HG02981 (cell line): ENCODE data around the gene UTS2B.

ENCODE experiments used
- ATAC-seq: cut with Tn5 transposase; IDR thresholded peaks from one replicate; pipeline ENCODE4 v1.9.1; 2021; ENCODE audit warnings: mild to moderate bottlenecking, moderate library complexity; ENCODE audit not compliant: unreplicated experiment

Gene UTS2B

DNA sequence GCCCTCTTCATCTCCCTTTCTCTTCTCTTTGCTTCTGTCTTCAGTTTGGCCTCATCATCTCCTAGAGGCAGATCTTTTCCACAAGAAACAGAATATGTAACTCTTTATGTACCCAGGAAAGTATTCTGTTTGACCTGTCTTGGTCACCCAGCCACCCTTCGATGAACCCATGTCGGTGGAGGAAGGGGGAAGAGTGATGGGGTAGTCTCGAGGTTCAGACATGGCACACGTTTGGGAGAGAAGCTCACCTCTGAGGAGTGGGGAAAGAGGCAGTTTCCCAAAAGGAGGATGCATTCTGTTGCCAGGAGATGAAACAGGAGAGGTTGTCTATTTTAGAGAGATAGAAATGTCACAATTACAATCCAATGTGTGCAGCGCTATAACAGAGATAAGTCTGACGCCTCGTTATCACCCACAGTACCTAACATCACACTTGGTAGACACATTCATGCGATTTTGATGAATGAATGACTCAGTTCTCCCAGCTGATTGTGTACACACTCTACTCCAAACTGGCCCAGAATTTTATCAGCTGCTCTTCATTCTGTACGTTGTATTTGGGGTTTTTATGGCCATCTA lies 1.9 kb downstream of the UTS2B start:
- no peak for ATAC-seq

DNA sequence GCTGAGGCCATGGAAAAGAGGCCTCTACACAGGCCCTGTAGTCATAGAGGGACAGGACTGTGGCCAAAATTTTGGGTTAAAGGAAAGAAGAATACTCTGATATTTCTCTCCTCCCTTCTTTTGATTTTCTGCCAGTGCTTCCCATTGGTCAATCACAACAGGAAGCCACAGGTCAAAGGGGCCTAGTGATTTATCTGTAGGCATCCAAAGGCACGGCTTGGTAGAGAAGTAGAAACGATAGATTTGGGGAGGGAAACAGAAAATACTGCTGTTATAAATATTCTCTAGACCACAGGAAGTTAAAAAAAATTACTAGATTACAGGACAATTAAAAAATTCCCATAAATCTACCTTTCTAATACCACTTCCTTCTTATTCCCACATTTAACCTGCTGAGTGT lies 2.8 kb downstream of the UTS2B start:
- ATAC-seq = no peak

DNA sequence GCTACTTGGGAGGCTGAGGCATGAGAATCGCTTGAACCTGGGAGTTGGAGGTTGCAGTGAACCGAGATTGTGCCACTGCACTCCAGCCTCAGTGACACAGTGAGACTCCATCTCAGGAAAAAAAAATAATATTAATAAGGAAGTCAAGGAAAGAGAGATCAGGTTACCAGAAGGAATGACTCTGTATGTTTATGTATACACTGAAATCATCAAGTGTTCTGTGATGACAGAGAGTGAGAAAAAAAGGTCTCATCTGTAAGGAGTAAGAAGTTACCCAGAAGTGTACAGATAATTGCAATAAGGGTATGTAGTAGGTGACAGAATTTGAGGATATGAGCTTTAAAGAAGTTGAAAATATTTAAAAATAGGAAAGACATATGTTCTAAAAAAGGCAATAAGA lies 5.4 kb downstream of the UTS2B start:
- no peak for ATAC-seq

DNA sequence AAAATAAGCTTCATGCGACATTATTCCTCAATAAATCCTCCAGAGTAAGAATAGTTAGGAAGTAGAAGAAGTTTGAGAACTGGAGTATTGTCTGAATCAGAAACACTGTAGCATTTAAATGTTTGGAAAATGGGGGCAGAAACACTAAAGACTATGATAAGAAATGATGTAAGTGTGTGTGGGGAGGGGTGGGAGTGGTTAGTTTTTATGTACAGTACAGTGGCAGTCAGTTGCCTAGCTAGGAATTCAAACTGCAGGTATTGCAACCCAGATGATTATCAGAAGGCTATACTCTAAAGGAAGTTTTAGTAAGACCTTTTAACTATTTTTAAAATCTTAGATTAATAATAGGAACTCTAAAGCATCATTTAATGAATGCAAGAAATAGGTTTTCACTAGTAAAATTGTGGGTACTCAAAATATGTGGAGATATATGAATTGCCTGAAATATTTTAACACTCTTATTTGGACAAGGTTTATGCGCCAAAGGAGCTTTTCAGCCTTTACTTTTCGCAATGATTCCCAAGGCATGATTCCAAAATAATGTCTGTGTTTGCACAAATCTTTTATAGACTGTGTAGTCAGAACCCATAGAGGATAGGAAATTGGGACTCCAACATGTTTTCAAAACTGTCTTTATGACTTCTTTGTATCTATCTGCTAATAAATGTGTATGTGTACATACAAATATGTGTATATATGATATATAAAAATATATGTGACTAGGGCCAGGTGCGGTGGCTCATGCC lies 9.1 kb downstream of the UTS2B start:
- no peak for ATAC-seq

DNA sequence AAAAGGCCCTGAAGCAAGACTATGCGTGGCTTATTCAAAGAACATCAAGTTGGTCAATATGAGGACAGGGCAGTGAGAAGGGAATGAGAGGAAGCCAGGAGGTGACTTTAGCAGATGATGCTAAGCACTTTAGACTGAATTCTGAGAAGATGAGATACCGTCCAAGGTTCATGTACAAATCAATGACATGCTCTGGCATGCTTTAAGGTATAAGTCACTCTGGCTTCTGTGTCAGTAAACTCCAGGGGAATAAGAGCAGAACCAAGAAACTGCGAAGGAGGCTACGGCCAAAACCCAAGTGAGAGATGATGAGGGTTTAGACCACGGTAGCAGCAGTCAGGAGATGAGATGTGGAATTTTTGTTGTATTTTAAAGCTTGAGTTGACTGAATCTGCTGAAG lies 10.0 kb downstream of the UTS2B start:
- ATAC-seq = no peak

DNA sequence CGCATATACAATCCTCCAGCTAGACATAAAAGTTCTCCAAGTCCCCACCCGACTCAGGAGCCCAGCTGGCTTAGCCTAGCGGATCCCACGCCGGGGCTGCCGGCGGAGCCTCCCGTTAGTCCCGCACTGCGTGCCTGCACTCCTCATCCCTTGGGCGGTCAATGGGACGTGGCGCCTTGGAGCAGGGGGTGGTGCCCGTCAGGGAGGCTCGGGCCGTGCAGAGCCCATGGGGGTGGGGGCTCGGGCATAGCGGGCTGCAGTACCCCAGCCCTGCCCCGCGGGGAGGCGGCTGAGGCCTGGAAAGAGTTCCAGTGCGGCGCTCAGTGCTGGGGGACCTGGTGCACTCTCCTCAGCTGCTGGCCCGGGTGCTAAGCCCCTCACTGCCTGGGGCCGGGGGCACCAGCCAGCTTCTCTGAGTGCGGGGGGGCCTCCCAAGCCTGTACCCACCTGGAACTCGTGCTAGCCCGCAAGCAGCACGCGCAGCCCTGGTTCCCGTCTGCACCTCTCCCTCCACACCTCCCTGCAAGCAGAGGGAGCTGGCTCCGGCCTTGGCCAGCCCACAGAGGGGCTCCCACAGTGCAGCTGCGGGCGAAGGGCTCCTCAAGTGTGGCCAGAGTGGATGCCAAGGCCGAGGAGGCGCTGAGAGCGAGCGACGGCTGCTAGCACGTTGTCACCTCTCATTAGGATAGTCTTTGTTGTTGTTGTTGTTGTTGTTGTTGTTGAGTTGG lies 13.3 kb downstream of the UTS2B start:
- no peak for ATAC-seq

DNA sequence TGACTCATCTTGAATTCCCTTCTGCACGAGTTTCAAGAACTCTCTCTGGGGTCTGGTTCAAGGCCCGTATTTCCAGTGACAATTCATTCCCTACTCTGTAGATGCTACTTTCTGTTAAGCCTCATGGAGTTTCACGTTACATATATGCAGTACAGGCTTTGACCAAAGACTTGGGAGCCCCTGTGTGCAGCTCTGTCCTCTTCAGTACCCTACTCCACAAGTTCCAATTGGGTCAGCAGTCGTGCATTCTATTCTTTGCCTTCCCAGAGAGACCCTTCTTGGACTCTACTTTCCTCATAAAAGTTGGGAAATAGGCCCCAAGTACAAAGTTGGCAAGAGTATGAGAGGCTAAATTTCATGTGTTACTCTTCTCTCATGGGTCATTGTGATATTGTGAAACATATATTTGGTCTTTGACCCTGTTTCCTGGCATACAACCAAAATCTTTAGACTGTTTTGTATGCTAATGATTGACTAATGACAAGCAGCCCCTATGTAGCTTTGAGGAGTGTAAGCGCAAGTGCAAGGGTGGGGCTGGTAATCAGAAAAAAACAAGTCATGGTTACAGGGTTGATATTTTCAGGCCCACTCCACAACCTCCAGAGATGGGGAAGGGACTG lies 16.1 kb downstream of the UTS2B start:
- ATAC-seq = no peak

DNA sequence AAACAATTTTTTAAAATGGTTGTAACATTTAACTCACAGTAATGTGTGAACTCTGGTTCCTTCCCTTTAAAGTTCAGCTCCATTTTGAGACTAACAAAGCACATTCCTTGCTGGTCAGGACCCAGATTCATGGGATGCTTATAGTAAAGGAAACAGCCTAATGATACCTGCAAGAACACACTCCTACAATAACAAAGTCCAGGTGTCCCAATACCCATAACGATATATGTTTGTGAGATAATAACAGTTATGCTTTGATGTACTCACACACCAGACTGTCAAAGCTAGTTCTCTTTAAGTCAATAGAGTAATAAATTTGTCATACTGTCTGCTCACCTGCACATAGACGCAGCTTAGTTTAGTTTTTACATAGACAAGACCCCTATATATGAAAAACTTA lies 17.0 kb downstream of the UTS2B start:
- no peak for ATAC-seq

DNA sequence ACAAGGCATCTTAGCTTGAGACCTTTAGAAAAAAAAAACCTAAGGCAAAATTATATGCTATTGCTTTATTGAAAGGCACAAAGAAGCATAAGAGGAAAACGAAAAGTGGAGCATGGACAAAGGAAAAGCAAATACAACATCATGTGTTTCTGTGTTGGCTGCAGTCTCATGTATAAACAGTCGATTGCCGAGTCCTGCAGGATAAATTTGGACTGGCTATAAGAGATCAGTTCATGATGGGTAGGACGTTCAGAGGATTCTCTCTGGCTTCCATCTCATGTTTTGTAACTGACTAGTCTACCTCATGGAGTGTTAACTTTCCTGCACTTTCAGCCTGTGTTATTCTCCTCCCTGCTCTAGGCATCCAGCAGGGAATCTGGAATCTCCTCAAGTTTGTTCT lies 23.0 kb downstream of the UTS2B start:
- ATAC-seq = no peak

DNA sequence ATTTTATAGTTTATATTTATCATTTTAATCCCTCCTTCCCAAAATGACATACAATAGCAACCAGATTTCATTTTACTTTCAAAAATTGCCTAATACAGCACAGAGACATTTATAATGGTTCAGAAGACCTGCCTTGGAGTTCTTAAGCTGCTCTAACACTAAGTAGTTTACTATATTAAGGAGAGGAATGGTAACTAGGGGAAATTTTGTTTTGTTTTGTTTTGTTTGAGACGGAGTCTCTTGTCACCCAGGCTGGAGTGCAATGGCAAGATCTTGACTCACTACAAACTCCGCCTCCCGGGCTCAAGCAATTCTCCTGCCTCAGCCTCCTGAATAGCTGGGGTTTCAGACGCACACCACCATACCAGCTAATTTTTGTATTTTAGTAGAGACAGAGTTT lies 23.9 kb downstream of the UTS2B start:
- no peak for ATAC-seq

DNA sequence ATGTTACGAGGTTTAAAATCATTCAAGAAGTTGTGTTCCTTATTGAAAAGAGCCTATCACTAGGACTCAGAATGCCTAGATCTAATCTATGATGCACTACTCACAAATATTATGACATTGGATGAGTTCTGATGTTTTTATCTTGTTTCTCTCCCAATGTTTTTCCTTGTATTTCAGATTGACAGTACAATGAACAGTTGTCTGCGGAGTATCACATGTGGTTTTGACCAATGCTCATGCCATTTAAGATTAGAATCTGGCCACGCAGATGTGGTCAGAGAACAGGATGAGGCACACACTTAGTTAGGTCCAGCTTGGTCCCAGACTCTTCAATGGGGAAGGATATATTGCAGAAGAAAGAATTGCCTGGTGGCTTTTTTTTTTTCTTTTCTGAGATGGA lies 26.7 kb downstream of the UTS2B start:
- ATAC-seq = no peak

DNA sequence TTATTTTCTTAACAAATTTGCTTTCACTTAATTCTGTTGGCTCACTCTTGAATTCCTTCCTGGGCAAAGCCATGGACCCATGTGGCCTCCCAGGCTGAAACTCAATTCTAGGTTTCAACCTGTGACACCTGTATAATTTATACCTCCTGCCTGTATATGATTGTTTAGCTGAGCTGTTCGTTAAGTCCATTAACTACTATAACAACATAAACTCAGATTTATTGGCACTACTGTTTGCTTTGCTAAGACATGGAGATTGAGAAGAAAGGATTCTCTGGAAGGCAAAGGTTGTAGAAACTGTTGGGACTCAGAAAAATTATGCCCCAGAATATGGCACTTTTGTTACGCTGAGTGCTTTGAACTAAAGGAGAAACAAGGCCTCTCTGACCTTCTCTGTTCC lies 27.9 kb downstream of the UTS2B start:
- no peak for ATAC-seq

DNA sequence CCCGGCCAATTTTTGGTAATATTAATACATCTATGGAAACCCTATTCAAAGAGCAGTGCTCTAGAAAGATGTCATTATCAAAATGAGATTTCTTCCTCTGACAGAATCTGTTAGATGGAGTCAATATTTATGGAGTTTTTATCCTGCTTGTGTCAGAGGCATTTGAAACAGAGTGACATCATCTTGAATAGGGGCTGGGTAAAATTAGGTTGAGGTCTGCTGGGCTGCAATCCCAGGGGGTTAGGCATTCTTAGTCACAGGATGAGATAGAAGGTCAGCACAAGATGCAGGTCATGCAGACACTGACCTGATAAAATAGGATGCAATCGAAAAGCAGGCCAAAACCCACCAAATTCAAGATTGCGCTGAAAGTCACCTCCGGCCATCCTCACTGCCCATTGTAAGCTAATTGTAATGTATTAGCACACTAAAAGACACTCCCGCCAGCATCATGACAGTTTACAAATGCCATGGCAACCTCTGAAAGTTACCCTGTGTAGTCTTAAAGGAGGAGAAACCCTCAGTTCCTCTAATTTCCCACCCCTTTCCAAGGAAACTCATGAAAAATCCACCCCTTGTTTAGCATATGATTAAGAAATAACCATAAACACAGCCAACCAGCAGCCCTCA lies 28.4 kb downstream of the UTS2B start:
- no peak for ATAC-seq

DNA sequence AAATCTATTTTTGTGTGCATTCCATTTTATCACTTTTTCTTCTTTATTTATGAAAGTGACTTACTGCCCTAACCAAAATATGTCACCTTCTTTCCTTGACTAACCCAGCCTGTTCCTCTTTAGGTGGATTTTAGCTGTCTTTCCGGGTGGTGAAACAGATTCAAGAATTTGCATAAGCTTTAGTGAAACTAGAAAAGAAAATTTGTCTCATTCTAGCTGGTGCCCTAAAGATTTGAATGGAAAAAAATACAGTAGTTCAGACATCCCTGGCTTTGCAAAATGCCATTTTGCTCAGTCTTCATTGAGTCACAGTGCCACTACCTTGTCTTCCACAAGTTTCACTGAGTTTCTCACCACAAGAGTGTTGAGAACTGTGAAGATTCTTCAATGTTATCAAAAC lies 29.3 kb downstream of the UTS2B start:
- ATAC-seq = peak; percentile 79

DNA sequence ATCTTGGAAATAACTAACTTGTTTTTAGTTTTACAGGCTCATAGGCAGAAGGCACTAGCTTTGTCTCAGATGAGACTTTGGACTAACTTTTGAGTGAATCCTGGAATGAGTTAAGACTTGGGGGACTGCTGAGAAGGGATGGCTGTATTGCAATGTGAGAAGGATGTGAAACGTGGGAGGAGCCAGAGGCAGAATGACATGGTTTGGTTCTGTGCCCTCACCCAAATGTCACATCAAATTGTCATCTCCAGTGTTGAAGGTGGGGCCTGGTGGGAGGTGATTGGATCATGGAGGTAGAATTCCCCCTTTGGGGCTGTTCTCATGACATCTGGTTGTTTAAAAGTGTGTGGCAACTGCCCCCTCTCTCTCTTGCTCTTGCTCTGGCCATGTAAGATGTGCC lies 29.9 kb downstream of the UTS2B start:
- peak; percentile 15 for ATAC-seq

DNA sequence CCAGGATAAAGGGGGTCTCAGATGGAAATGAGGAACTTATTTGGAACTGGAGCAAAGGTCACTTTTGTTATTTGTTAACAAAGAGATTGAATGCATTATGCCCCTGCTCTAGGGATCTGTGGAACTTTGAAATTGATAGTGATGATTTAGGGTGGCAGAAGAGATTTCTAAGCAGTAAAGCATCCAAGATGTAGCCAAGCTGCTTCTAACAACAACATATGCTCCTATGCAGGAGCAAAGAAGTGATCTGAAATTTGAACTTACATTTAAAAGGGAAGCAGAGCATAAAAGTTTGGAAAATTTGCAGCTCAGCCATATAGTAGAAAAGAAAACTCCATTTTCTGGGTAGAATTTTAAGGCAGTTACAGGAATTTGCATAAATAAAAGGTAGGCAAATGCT lies 31.5 kb downstream of the UTS2B start:
- no peak for ATAC-seq

DNA sequence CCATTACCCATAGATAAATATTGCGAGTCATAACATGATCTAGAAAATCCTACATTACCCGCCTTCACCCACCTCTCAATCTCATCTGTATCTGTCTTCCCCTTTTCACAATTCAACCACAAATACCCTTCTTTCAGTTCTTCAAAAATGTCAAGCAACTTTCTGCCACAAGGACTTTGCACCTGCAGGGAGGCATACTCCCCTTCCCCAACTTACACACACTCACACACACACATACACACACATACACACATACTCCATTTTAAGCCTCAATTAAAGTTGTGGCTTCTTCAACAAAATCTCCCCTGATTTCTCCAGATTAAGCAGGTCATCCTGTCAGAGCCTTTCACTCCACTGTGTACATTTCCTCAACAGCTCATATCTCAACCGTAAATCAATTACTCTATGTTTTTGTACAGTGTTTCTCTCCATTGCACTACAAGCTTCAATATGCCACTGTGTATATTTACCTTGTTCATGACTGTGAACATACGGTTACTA lies 34.2 kb downstream of the UTS2B start:
- ATAC-seq = peak; percentile 85

DNA sequence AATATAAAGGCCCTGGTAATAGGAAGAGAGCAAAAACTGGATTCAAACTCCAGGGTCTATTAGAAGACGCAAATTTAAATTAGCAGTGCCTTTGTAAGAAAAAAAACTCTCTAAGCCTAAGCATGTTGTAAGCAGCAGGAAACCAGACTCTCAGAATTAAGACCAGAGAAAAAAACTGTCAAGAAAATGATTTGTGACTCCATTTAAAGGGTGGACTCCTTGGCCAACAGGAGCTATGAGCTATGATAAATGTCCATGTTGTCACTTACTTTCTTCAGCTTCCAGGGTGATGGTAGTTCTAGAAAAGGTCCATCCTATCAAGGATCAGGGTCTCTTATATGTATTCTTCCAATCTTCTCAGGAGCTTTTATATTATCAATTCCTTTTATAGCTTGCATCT lies 36.0 kb downstream of the UTS2B start:
- ATAC-seq = no peak

DNA sequence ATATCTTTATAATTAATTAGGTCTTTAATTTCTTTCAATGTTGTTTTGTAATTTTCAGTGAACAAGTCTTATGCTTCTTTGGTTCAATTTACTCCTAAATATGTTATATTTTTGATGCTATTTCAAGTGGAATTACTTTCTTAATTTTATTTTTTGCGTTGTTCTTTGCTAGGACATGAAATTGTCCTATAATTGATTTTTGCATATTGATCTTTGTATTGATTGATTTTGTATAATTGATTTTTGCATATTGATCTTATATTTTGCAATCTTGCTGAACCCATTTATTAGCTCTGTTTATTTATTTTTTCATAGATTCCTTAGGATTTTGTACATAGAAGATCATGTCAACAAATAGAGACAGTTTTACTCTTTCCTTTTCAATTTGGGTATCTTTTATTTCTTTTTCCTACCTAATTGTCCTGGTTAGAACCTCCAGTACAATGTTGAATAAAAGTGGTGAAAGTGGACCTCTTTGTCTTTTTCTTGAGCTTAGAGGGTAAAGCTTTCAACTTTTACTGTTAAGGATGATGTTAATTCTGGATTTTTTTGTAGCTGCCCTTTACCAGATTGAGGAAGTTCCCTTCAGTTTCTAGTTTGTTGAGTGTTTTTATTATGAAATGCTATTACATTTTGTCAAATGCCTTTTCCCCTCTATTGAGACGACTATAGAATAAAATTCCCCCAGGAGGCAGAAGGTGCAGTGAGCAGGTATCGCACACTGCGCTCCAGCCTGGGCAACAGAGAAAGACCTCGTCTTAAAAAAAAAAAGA lies 37.9 kb downstream of the UTS2B start:
- no peak for ATAC-seq

DNA sequence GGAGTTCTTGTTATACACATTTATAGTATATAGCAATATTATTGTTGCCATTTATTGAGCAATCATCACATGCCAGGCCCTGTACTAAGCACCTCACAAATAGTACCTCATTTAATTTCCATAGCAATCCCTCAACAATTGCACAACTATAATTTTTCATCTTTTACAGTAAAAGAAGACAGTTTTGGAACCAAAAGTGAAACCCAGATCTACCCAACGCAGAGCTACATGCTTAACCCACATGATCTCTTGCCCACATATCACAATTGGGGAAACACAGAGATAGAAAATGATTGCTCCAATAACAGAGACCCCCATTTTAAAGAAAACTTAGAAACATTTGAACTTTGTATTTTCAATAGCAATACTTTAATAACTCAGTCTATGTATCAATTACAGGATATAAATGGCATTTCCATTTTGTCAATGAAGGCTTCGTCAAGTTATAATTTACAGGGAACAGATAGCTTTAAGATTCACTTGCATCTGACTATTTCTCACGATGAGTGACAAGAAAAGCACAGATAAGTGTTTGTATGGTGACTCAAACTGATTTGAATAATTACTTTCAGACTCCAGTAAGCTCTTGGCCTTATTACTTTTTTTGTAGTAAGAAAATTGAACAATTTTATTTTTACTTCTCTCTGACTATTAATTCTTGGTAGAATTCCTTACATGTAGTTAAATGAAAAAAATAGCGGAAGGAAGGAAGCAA lies 39.9 kb downstream of the UTS2B start:
- peak; percentile 95 for ATAC-seq
